GM12891 (cell line): Measurements from ENCODE around the gene NUP85.

Experiments used
- PAX5 ChIP-seq: IDR thresholded peaks from 2 replicates; pipeline ENCODE4 v1.6.1; 2011; ENCODE audit warnings: low read length, moderate library complexity, mild to moderate bottlenecking; ENCODE audit not compliant: insufficient read depth, severe bottlenecking
- POLR2A ChIP-seq: IDR thresholded peaks from 2 replicates; pipeline ENCODE4 v1.6.1; 2011; ENCODE audit warnings: low read depth, low read length, control low read depth
- POLR2AphosphoS5 ChIP-seq: IDR thresholded peaks from 2 replicates; pipeline ENCODE4 v1.6.1; 2011; ENCODE audit warnings: low read depth, low read length, control low read depth
- POU2F2 ChIP-seq: IDR thresholded peaks from 2 replicates; pipeline ENCODE4 v1.6.1; 2011; ENCODE audit warnings: low read depth, mild to moderate bottlenecking, control low read depth, low read length, moderate library complexity
- SPI1 ChIP-seq: IDR thresholded peaks from 2 replicates; pipeline ENCODE4 v1.6.1; 2011; ENCODE audit warnings: low read depth, low read length, control low read depth
- TAF1 ChIP-seq: IDR thresholded peaks from 2 replicates; pipeline ENCODE4 v1.6.1; 2011; ENCODE audit warnings: low read depth, low read length, control low read depth

DNA sequence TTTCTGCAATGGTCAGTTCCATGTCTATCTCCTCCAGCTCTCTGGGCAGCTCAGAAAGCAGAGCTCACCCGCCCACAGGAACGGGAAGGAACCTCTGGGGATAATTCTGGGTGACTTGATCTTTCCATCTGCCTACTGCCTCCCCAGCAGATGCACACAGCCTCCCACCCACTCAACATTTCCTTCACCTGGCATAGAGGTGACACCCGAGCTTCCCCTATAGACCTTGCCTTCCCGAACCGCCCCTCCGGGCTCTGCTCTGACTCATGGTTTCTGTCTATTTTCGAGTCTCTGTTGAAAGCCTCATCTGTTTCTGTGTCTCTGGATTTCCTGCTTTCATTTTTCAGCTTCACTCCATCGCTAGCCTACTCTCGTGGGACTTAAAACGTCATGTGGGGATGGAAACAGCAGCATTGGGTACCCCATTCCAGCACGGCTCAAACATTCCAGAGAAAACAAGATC is 44.6 kb downstream of the NUP85 start:
- TF ChIP-seq POLR2AphosphoS5 (no peak; the same call in 1 of the 2 replicates), POLR2A (no peak), SPI1 (no peak), PAX5 (no peak), TAF1 (no peak), POU2F2 (no peak)
